Measurements from ENCODE around the gene TBK1. TPM values are rescaled to one million over a fixed set of nuclear protein-coding genes. Genes with fewer than 3 reads are reported as not detected.

Gene TBK1
- total and polyA plus RNA-seq, 2 of the 4 experiments (the other 2 are of a cell fraction), result 9.9 to 11.6 TPM

DNA sequence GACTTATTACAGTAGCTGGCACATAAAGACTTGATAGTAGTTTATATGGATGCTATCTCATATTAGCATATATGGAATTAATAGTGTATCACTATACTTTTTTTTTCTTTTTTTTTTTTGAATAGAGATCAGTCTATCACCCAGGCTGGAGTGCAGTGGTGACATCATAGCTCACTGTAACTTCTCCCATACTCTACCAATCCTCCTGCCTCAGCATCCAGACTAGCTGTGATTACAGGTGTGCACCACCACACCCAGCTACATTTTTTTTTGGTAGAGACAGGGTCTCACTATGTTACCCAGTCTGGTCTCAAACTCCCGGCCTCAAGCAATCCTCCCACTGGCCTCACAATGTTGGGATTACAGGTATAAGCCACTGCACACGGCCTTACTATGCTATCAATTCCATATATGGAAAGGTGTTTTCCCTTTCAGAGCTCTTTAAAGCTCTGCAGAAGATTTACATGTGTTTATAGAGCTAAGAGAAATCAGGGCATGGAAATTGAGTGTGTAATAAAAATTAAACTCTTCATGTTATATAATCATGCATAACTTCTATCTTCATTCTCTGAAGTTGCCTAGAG is 1.8 kb upstream of the TBK1 start:
- Histone ChIP-seq H2BK5ac (ENCODE audit: low read depth, low read length, poor library complexity, severe bottlenecking) (no peak overlapping the region), H3K79me1 (ENCODE audit: low read depth in 1 of 2, low read length in 2 of 2) (peaks cover 3 to 17% of the 10 kb centered on the region in 2 experiments; a peak in 3 of 4 replicates), H3K4ac (ENCODE audit: low read depth, low read length) (no peak overlapping the region), H3K9me3 (ENCODE audit: control insufficient read depth, insufficient read depth, low read length) (no peaks in the 10 kb centered on the region), H3K23ac (ENCODE audit: low read depth, low read length) (no peak overlapping the region), H3K18ac (ENCODE audit: low read depth, low read length) (no peak overlapping the region), H2AK5ac (ENCODE audit: low read depth, low read length) (no peak overlapping the region), H3K9ac (ENCODE audit: low read depth, low read length) (no peak overlapping the region), H3K4me2 (ENCODE audit: low read depth, low read length) (no peak overlapping the region), H2BK20ac (ENCODE audit: low read depth, low read length) (no peak overlapping the region), H3K4me1 (ENCODE audit: control insufficient read depth, insufficient read depth, low read length) (peaks cover 6% of the 10 kb centered on the region), H4K5ac (ENCODE audit: low read depth, low read length) (no peak overlapping the region), H3K9me1 (ENCODE audit: insufficient read depth, low read length) (no peaks in the 10 kb centered on the region), H2BK15ac (ENCODE audit: low read depth, low read length) (no peak overlapping the region), H3K4me3 (ENCODE audit: insufficient read depth, low read depth, low read length) (no peak overlapping the region), H3K27ac (ENCODE audit: insufficient read depth, low read length) (no peak overlapping the region), H2BK120ac (ENCODE audit: low read depth, low read length) (no peak overlapping the region), H3K36me3 (ENCODE audit: control insufficient read depth, insufficient read depth, low read length) (peaks cover 19% of the 10 kb centered on the region), H2AFZ (replicated peaks; ENCODE audit: low read length, poor library complexity) (no peak overlapping the region), H3K27me3 (ENCODE audit: control insufficient read depth, insufficient read depth, low read length) (no peaks in the 10 kb centered on the region), H4K8ac (ENCODE audit: low read depth in 2 of 2, low read length in 2 of 2) (no peak overlapping the region), H3K14ac (replicated peaks; ENCODE audit: low read depth, low read length) (no peak overlapping the region), H2AK9ac (replicated peaks; ENCODE audit: low read depth, low read length, poor library complexity) (no peak overlapping the region), H4K20me1 (ENCODE audit: insufficient read depth, low read length) (peaks cover 12% of the 10 kb centered on the region), H4K91ac (ENCODE audit: insufficient read depth, low read depth, low read length) (no peak overlapping the region), H3K56ac (ENCODE audit: extremely low read depth, insufficient read depth, low read length) (no peak overlapping the region)
- in situ Hi-C loops (cut with MboI; ENCODE audit: low sequenced_read_pairs), result no loop called here
- intact Hi-C loops (cut with micrococcal nuclease), result no loop called here
- BruUV-seq (replicated peaks), result no TSS peak
- DNase-seq, result no peak
- CTCF ChIA-PET, result interaction anchor here (0.5 to 0.6 kb wide), 2 partner anchors 74 to 101 kb away, joined by 3 to 5 read pairs; no protein-coding TSS in a partner anchor
- POLR2A ChIA-PET (ENCODE audit: unreplicated experiment), result no interaction called here
- dilution Hi-C loops (cut with HindIII; ENCODE audit: low sequenced_read_pairs, unreplicated experiment), result no loop called here
- no peak for TF ChIP-seq CHD1 (IDR thresholded peaks at IDR 0.05; ENCODE audit: low read depth, low read length)
- TF ChIP-seq MAFK (IDR thresholded peaks at IDR 0.05; ENCODE audit: low read depth, low read length), result no peak
- no peak for TF ChIP-seq USF2 (IDR thresholded peaks at IDR 0.05; ENCODE audit: low read depth, low read length)
- no peak for TF ChIP-seq CEBPB (IDR thresholded peaks at IDR 0.05; ENCODE audit: low read depth, low read length)
- TF ChIP-seq RFX5 (IDR thresholded peaks at IDR 0.05; ENCODE audit: low read depth, low read length), result no peak
- ATAC-seq (ENCODE audit: low read depth), result no peak
- no CpG with 5 or more reads among the region's 2 CpGs for WGBS, 2 experiments (ENCODE audit: extremely low coverage in 2 of 2, insufficient read length in 1 of 2)

Data from IMR-90 (cell line).